Osteoblast (primary cell): Measurements from ENCODE around the gene PMPCA. TPM values are rescaled to one million over a fixed set of nuclear protein-coding genes. Genes with fewer than 3 reads are reported as not detected.

Experiments used
- DNase-seq: peaks from one replicate; pipeline ENCODE4 v3.0.0; 2011; ENCODE audit warnings: low spot score, mixed read lengths; ENCODE audit not compliant: insufficient read length; ENCODE audit errors: missing footprints
- H2AFZ ChIP-seq: 2 replicates; pipeline ENCODE4 v1.6.0; 2011; ENCODE audit warnings: mild to moderate bottlenecking, low read length
- H3K27ac ChIP-seq: 2 replicates; pipeline ENCODE4 v1.5.1; 2011; ENCODE audit warnings: mild to moderate bottlenecking, low read depth, low read length, moderate library complexity
- H3K27me3 ChIP-seq: 2 replicates; pipeline ENCODE4 v1.6.0; 2012; ENCODE audit warnings: mild to moderate bottlenecking, control low read depth, inconsistent platforms, low read length, moderate library complexity; ENCODE audit not compliant: insufficient read depth
- H3K36me3 ChIP-seq: 2 replicates; pipeline ENCODE4 v1.5.1; 2011; ENCODE audit warnings: mild to moderate bottlenecking, low read length, control low read depth, moderate library complexity; ENCODE audit not compliant: insufficient read depth
- H3K4me1 ChIP-seq: 2 replicates; pipeline ENCODE4 v1.5.1; 2011; ENCODE audit warnings: mild to moderate bottlenecking, low read length, control low read depth, moderate library complexity; ENCODE audit not compliant: insufficient read depth
- H3K4me2 ChIP-seq: 2 replicates; pipeline ENCODE4 v1.6.0; 2011; ENCODE audit warnings: mild to moderate bottlenecking, low read length; ENCODE audit not compliant: insufficient read depth
- H3K4me3 ChIP-seq: fragments of 200-600 bp; sonication (generic); 3 replicates; pipeline ENCODE4 v1.5.1; 2012; ENCODE audit warnings: mild to moderate bottlenecking, low read length, inconsistent platforms; ENCODE audit not compliant: insufficient read depth
- H3K79me2 ChIP-seq: 2 replicates; pipeline ENCODE4 v1.6.0; 2012; ENCODE audit warnings: mild to moderate bottlenecking, low read length, control low read depth, inconsistent platforms; ENCODE audit not compliant: insufficient read depth
- H3K9me3 ChIP-seq: 2 replicates; pipeline ENCODE4 v1.5.1; 2011; ENCODE audit warnings: low read depth, low read length, control low read depth
- H4K20me1 ChIP-seq: 2 replicates; pipeline ENCODE4 v1.6.0; 2012; ENCODE audit warnings: mild to moderate bottlenecking, low read length, control low read depth; ENCODE audit not compliant: insufficient read depth
- CTCF ChIP-seq: IDR thresholded peaks from 2 replicates; pipeline ENCODE4 v1.5.1; 2011; ENCODE audit warnings: mild to moderate bottlenecking, low read depth, low read length, moderate library complexity; ENCODE audit errors: extremely low read depth
- total RNA-seq: library from RNA; depleted of rRNA; stranded (reverse); fragments of >200 nt; gene quantifications from 2 replicates; pipeline ENCODE4 v1.2.3, GENCODE V29; 2012

PMPCA gene
- total RNA-seq, 1 donor = 39.1 TPM

DNA sequence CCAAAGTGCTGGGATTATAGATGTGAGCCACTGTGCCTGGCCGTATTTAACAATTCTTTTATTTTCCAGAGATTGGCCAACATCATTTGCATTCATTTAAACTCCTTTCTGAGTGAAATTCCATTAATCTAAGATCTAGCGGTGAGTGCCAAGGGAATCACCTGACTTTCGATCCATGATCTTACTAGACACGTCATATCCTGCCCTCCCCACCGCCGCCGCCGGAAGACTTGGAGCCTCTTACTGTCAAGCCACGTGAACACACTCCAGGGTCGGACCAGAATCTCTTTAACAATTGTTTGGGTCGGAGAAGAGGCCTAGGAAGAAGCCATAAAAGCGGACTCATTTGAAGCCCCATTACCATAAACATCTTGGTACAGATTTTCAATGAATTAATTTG lies 16.3 kb downstream of the PMPCA start:
- no peaks in the 10 kb centered on the region for H3K27me3 ChIP-seq
- H3K9me3 ChIP-seq = no peaks in the 10 kb centered on the region
- no peak overlapping the region for H3K4me2 ChIP-seq
- H4K20me1 ChIP-seq = no peaks in the 10 kb centered on the region
- no peaks in the 10 kb centered on the region for H3K4me1 ChIP-seq
- no peak for DNase-seq
- TF ChIP-seq CTCF = no peak
- no peak overlapping the region for H3K27ac ChIP-seq
- H3K36me3 ChIP-seq = peaks cover 35% of the 10 kb centered on the region
- H2AFZ ChIP-seq = no peak overlapping the region
- no peak overlapping the region for H3K4me3 ChIP-seq
- H3K79me2 ChIP-seq = no peaks in the 10 kb centered on the region

GRCh38 chr9:136429075-136429628 lies 18.7 kb downstream of the PMPCA start:
- H4K20me1 ChIP-seq = no peaks in the 10 kb centered on the region
- no peak overlapping the region for H2AFZ ChIP-seq
- peaks cover 18% of the 10 kb centered on the region for H3K36me3 ChIP-seq
- H3K4me3 ChIP-seq = no peak overlapping the region
- peaks cover 5% of the 10 kb centered on the region for H3K79me2 ChIP-seq
- no peak overlapping the region for H3K4me2 ChIP-seq
- TF ChIP-seq CTCF = no peak
- no peak overlapping the region for H3K27ac ChIP-seq
- H3K4me1 ChIP-seq = no peaks in the 10 kb centered on the region
- no peaks in the 10 kb centered on the region for H3K27me3 ChIP-seq
- DNase-seq = no peak
- no peaks in the 10 kb centered on the region for H3K9me3 ChIP-seq

GRCh38 chr9:136429683-136430491 lies 19.4 kb downstream of the PMPCA start:
- no peak overlapping the region for H3K4me2 ChIP-seq
- H3K27me3 ChIP-seq = no peaks in the 10 kb centered on the region
- H3K4me3 ChIP-seq = no peak overlapping the region
- peaks cover 14% of the 10 kb centered on the region for H3K36me3 ChIP-seq
- no peak overlapping the region for H3K27ac ChIP-seq
- peaks cover 5% of the 10 kb centered on the region for H4K20me1 ChIP-seq
- H3K9me3 ChIP-seq = no peaks in the 10 kb centered on the region
- no peak overlapping the region for H2AFZ ChIP-seq
- DNase-seq = no peak
- H3K4me1 ChIP-seq = no peaks in the 10 kb centered on the region
- no peak for TF ChIP-seq CTCF
- H3K79me2 ChIP-seq = peaks cover 12% of the 10 kb centered on the region

DNA sequence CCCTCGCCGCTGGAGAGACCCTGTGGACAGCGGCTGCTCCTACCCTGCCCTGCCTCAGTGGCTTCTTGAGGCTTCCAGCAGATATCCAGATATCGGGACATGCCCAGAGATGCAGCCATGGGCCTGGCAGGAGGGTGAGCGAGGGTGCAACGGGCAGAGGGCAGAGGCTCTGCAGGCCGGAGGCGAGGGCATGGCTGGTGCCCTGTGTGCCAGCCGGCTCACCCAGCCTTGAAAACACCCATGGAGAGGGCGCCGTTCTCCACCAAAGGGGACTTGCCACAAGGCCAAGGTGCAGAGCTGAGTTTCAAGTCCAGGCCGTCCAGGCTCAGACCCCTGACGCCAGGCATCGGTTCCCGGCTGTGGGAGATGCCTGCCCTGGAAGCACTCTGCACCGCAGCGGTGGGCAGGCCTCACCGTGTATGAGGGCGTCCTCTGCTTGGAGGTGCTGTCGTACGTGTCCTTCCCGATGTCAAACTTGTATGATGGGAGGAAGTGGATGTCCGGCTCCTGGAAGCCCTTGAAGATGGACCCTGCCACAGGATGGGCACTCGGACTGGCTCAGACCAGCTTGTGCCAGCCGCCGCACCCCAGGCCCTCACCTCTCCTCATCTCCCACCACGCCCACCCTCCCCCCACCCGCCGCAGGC lies 20.3 kb downstream of the PMPCA start:
- no peak overlapping the region for H3K27ac ChIP-seq
- no peaks in the 10 kb centered on the region for H3K4me1 ChIP-seq
- no peak for TF ChIP-seq CTCF
- H3K36me3 ChIP-seq = peaks cover 14% of the 10 kb centered on the region
- DNase-seq = no peak
- peaks cover 12% of the 10 kb centered on the region for H4K20me1 ChIP-seq
- H3K4me3 ChIP-seq = no peak overlapping the region
- no peak overlapping the region for H2AFZ ChIP-seq
- H3K4me2 ChIP-seq = no peak overlapping the region
- H3K9me3 ChIP-seq = no peaks in the 10 kb centered on the region
- H3K79me2 ChIP-seq = peaks cover 20% of the 10 kb centered on the region
- H3K27me3 ChIP-seq = no peaks in the 10 kb centered on the region
